Epithelial cell of proximal tubule (primary cell): ENCODE data around the gene CELA2A. TPM values are rescaled to one million over a fixed set of nuclear protein-coding genes. Genes with fewer than 3 reads are reported as not detected.
"Not testable (repeated sequence)": the region's sequence is repeated elsewhere in the genome, so short reads cannot be mapped to it uniquely, and the experiment has no call there.

Experiments
- DNase-seq: peaks from one replicate; pipeline ENCODE4 v3.0.0-alpha.2; 2011; ENCODE audit warnings: low read depth
- H3K4me3 ChIP-seq: 2 replicates; pipeline ENCODE4 v1.5.1; 2011; ENCODE audit warnings: low read depth, mild to moderate bottlenecking, low read length
- CTCF ChIP-seq: conservative IDR thresholded peaks from 2 replicates; pipeline ENCODE4 v1.5.1; 2012; ENCODE audit warnings: low read depth, mild to moderate bottlenecking, low read length
- total RNA-seq: library from RNA; depleted of rRNA; stranded (reverse); fragments of >200 nt; gene quantifications from 2 replicates; pipeline ENCODE4 v1.2.3, GENCODE V29; 2015

The CELA2A gene
- total RNA-seq, 1 donor from 2014 or later = not detected

DNA sequence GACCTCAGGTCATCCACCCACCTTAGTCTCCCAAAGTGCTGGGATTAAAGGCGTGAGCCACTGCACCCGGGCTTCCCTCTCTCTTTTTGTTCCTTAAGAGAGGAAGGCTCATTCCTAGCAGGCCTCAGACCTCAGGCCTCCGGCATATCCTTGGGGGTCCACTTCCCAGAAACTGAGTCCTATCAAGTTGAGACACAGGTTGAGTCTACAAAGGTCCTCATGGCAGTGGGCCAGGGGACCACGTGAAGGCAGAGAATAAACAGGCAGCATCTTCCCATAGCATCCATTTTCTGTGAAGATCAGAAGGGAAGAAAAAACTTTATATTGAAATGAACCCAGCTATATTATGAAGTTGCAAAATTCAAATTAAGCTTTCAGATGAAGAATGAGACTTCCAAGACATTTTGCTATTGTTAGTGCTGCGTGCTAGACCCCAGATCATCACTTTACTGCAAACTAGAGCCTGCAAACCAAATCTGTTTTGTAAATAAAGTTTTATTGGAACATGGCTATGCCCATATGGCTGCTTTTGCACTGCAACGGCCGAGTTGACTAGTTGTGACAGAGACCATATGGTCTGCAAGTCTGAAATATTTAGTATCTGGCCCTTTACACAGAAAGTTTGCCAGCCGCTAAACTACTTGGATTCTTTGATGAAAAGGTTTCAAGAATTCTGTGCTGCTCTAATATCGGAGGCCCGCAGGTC lies 3.5 kb upstream of the CELA2A start:
- DNase-seq = no peak
- no peak for TF ChIP-seq CTCF
- no peak overlapping the region for H3K4me3 ChIP-seq

DNA sequence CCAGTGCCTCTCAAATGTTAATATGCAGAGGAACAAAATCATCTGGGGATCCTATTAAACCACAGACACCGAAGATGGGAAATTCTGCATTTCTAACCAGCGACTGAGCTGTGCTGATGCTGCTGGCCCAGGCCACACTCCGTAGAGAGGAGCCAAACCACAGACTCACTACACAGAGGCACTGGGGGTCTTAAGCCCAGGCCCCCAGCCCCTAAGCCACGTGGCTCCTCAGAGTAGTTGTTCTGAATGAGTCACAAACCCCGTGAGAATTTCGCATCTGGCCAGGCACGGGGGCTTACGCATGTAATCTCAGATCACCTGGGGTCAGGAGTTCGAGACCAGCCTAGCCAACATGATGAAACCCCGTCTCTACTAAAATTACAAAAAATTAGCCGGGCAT lies 2.8 kb upstream of the CELA2A start:
- DNase-seq = no peak
- no peak for TF ChIP-seq CTCF
- no peak overlapping the region for H3K4me3 ChIP-seq

- TF ChIP-seq CTCF = no peak
- DNase-seq = no peak
- no peak overlapping the region for H3K4me3 ChIP-seq
These were observed 2.3 kb upstream of the CELA2A start for GRCh38 chr1:15454256-15454655.

DNA sequence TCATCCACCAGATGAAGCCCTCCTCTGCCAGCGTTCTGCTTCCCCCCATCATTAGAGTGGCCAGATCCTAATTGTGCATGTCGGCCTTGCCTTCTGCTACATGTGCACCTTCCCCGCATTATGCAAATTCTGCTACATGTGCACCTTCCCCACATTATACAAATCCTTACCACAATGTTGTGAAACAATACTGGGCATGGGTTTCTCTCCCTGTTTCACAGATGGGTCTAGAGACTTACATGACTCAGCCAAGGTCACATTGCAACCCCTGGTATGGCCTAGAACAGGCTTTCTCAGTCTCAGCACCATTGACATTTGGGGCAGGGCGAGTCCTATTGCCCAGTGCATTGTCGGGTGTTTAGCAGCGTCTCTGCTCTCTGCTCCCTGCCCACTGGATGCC lies 1.0 kb upstream of the CELA2A start:
- DNase-seq = no peak
- no peak overlapping the region for H3K4me3 ChIP-seq
- TF ChIP-seq CTCF = no peak

GRCh38 chr1:15457585-15457984 lies 1.1 kb downstream of the CELA2A start:
- DNase-seq = no peak
- TF ChIP-seq CTCF = no peak
- no peak overlapping the region for H3K4me3 ChIP-seq

GRCh38 chr1:15458388-15458787 lies 1.9 kb downstream of the CELA2A start:
- DNase-seq, H3K4me3 ChIP-seq: not testable (repeated sequence)

DNA sequence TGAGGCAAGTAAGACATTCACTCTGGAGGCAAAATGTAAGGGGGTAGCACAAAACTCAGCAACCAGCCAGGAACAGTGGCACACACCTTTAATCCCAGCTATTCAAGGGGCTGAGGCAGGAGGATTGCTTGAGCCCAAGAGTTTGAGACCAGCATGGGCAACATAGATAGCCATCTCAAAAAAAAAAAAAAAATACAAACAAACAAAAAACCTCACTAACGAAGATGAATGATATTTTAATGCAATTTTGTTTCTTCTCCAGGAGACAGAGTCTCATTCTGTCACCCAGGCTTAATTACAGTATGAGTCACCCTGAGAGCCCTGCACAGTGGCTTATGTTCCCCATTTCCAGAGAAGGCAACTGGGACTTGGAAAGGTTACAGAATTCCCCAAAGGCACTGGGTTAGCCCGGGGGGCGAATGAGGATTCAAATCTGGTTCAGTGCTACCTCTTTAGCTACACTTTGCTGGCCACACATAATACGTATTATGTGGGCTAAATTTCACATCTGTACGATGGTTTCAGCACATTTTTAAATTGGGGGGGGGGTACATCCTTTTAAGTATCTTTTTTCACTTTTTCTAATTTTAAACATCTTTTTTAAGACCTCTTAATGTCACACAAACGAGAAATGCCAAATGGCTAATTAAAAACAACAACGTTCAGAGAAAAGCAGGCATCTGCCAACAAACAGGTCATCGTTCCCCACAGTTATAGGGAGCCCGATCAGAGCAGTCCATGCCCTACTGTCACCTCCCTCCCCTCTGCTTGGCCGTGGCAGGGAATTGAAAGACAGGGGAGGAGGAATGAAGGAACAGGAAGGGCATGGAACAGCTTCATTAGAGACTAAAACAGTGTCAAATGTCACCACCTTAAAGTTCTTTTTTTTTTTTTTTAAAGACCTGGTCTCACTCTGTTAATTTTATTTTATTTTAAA lies 3.5 kb downstream of the CELA2A start:
- no peak for DNase-seq
- TF ChIP-seq CTCF = no peak
- no peak overlapping the region for H3K4me3 ChIP-seq
